ENCODE data around the gene STIM2.

STIM2 gene

GRCh38 chr4:27040356-27040755 lies 179.7 kb downstream of the STIM2 start:
- no peak for DNase-seq (ENCODE audit: low read depth in 3 of 3)

- no peak for DNase-seq (ENCODE audit: low read depth in 3 of 3)
Measured at GRCh38 chr4:27042411-27042810, 181.8 kb downstream of the STIM2 start.

DNA sequence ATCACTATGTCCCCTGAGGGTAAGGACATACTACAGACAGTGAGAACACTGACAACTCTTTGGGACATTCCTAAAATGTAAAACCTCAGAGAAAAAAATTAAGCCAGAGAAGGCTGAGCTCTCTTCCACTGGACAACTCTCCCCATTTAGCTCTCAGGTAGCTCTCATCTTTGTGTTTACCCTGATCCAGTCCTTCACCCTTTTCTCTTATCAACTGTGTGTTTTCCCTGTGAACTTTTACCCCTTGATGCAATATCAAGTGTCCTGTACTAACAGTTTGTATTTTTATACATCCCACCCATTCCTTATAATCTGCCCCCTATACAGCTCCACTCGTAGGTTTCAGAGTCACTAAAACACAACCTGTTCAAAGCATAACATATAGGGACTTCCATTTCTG lies 182.6 kb downstream of the STIM2 start:
- DNase-seq (ENCODE audit: low read depth in 3 of 3), result no peak

GRCh38 chr4:27046851-27047250 lies 186.2 kb downstream of the STIM2 start:
- DNase-seq (ENCODE audit: low read depth in 3 of 3), result no peak

GRCh38 chr4:27048429-27049238 lies 188.0 kb downstream of the STIM2 start:
- DNase-seq (ENCODE audit: low read depth in 3 of 3), result no peak

DNA sequence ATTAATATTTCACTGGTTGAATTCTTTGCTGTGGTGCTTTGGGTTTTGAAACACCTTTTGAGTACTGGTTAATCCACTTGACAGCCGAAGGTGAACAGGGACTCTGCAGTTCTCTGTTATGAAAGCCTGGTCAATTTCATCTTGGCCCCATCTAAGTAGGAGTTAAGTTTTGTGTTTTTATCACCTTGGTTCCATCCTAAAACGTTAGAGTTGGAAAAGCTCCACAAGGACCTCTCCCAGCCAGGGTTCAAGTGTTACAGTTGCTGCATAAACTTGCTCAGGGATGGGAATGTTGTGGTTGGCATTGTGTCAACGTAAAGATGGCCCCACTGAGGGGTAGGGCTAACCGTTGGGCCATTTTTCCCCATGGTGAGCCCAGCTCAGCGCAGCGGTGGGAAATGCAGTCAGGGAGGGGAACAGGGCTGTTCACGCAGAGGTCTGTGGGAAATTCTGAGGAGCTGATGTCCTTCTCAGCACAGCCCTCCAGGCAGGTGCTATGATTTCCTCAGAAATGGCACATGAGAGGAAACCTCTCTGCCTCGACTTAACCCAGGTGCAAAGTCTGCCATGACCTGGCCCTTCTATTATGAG lies 188.7 kb downstream of the STIM2 start:
- no peak for DNase-seq (ENCODE audit: low read depth in 3 of 3)

- DNase-seq (ENCODE audit: low read depth in 3 of 3), result no peak
Measured at GRCh38 chr4:27050731-27051130, 190.1 kb downstream of the STIM2 start.

DNA sequence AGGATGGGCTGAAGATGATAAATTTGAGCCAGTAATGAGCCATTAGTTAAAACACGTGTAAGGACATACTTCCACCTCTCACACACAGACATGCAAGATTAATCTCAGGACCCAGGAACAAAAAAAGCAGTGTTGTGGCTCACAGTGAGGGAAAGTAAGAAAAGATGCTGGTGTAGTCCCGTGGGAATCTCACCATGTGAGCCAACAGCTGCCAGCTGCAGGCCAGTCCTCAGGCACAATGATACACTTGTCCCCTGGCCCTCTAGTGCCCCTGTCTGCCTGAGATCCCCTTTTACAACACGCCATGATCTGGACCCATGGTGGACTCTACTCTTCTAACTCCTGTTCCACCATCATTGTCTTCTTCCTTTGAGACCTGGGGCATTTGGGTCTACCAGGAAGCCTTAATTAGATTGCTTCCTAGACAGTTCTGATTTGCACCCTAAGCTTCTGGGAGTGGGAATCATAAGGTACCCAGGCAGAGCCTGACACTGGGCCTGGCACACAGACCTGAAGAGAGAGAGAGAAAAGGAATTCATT lies 194.7 kb downstream of the STIM2 start:
- DNase-seq (ENCODE audit: low read depth in 3 of 3), result no peak

- no peak for DNase-seq (ENCODE audit: low read depth in 3 of 3)
Measured at GRCh38 chr4:27056281-27056680, 195.6 kb downstream of the STIM2 start.

DNA sequence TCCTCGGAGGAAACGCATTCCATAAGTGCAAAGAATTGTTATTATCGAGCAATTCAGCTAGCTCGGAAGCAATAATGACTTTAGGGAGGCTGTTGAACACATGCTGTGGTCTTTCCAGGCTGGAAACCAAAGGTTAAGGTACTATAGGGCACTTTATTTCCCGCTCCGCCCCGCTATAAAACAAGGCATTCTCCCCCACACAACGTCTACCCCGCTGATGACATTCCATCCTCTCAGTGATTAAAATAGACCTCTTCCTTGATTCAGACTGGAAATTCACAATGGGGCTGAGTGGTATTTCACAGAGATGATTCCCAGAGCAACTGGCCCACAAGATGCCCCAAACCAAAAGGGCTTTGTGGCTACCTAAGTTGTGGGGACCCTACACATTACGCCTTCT lies 196.4 kb downstream of the STIM2 start:
- no peak for DNase-seq (ENCODE audit: low read depth in 3 of 3)

DNA sequence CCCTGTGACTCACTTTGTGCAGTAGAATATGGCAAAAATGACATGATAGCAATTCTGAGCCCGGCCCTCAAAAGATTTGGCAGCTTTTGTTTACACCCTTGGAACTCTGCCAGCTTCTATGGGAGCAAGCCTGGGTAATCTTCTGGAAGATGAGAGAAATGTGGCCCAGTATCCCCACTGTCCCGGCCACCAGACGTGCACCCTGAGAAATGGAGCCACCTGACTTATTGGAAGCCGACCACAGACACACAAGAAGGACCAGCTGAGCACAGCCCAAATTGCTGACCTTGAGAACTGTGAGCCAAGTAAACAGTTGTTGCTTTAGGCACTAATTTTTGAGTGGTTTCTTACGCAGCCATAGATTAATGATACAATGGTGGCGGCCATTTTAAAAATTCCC lies 197.0 kb downstream of the STIM2 start:
- DNase-seq (ENCODE audit: low read depth in 3 of 3), result no peak

DNA sequence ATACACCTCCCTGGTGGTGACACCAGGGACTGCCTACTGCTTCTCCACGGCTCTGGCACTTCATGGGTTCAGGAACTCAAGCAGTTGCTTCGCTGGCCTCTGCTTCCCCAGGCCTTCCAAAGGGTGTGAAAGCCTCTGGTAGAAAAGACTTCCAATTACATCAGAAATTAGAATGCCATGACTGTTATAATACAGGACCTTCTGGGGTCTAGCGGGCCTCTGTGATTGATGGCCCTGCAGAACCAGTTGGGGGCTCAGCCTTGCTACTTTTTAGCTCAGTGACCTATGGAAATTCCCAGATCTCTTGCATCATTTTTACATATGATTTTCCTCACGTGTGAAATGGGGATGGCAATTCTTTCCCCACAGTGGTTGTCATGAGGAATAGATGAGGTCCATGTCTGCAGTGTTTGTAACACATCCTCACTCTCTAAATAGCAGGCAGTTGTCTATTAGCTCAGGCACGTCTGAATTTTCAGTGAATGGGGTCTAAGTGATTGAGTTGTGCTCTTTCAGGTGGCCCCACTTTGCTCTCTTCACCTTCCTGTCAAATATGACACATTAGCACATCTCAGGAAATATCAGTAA lies 198.3 kb downstream of the STIM2 start:
- no peak for DNase-seq (ENCODE audit: low read depth in 3 of 3)

DNA sequence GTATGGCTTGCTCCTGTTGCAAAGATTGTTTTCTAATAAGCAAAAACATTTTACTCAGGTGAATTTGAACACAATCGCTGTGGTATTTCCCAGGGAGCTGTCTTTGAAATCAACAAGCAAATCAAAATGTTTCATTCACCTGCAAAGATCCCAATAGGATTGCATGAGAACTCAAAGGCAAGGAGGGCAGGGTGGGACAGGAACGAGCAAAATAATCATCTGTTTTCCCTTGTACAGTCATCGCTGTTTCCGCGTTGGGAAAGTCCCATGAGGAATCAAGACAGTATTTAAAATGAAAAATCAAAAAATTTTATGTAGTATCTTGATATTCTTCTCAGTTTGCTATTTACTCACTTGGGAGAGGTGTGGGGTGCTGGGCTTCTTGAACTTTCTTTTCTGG lies 198.8 kb downstream of the STIM2 start:
- no peak for DNase-seq (ENCODE audit: low read depth in 3 of 3)

DNA sequence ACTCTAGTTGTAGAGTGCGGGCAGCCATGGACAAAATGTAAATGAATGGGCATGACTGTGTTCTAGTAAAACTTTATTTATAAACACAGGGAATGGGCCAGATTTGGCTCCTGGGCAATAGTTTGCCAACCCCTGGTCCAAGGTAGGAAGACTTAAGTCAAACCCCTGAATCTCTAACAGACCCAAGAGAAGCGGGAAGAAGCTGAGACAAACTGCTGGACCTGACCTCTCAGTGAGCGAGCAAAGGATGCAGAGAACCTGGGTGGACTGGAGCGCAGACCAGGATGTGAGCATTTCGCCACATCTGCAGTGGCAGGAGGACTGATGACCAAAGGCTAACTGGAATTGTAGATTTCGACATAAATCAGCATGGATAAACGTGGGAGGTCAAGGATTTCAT lies 201.6 kb downstream of the STIM2 start:
- no peak for DNase-seq (ENCODE audit: low read depth in 3 of 3)

DNA sequence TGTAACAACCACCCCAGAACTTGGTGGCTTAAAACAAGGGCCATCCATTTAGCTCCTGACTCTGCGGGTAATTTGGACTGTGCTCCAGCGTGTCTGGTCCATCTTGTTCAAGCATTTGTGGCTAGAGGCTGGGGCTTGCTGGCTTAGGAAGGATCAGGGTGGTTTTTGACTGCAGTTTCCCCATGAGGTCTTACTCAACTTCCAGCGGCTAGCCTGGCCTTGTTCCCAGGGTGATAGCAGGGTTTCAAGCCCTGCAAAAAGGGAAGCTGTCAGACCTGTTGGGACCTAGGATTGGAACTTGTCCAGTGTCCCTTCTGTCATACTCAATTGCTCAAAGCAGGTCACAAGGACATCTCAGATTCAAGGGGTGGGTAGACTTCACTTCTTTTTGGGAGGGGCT lies 205.9 kb downstream of the STIM2 start:
- DNase-seq (ENCODE audit: low read depth in 3 of 3), result no peak

DNA sequence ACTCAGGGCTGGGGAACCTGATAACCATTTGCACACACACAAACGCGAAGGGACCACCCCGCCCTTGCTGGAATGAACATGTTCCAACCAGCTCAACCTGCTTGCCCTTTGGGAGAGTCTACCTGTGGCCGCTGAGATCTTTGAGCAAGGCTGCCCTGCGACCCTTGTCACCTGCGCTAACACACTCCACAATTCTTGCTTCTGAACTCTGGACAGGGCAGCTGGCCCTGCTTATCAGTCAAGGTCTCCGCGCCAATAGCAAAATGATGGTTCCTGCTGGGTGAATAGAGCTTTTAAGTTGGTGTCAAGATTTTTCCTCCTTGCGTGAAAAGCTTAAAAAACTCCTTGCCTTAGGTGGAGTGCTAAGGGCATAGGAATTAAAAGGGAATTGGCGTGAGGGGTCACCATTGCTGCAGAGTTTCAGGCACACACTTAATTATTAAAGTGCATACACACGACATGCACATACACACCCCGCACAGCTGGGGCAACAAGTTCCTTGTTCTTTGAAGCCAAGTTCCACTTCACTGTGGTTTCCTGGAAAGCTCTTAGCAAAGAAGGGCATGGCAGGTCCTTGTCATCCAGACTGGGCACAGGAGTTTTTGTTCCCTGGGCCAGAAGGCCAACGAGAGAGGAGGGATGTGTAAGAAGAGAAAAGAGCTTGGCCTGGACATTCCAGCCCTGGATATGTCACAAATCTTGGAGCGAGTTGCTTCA lies 207.7 kb downstream of the STIM2 start:
- no peak for DNase-seq (ENCODE audit: low read depth in 3 of 3)
